K562 (cell line): ENCODE data around the gene YIPF1. TPM values are rescaled to one million over a fixed set of nuclear protein-coding genes. Genes with fewer than 3 reads are reported as not detected.

ENCODE experiments used
- BDP1 ChIP-seq: IDR thresholded peaks from 3 replicates; pipeline ENCODE4 v1.6.1; 2011; ENCODE audit not compliant: insufficient read length, insufficient read depth
- CBX5 ChIP-seq: IDR thresholded peaks from 2 replicates; pipeline ENCODE4 v1.6.1; 2014; ENCODE audit warnings: low read depth, borderline replicate concordance
- CEBPG ChIP-seq, 3 experiments: fragments of 200-800 bp in 1 of 3; sonication (Bioruptor generic) in 1 of 3; sonication (generic) in 1 of 3; formaldehyde crosslinking in 1 of 3; IDR thresholded peaks in 2 of 3; conservative IDR thresholded peaks in 1 of 3; 2 replicates each; pipeline versions ENCODE4 v1.6.1 to v1.8.0; 2016 to 2022; ENCODE audit warnings: missing compliant biosample characterization in 2 of 3, missing genetic modification characterization in 2 of 3, mild to moderate bottlenecking in 1 of 3, missing genetic modification reagents in 1 of 3
- HDGF ChIP-seq: fragments of 450-650 bp; IDR thresholded peaks from 2 replicates; pipeline ENCODE4 v1.6.1; 2016
- RBM17 ChIP-seq: fragments of 200-400 bp; formaldehyde crosslinking; IDR thresholded peaks from 2 replicates; pipeline ENCODE4 v1.6.1; 2017; ENCODE audit warnings: low read depth, mild to moderate bottlenecking, low read length, borderline replicate concordance
- RNF2 ChIP-seq: sonication (generic); IDR thresholded peaks from 2 replicates; pipeline ENCODE4 v1.6.1; 2016
- SP1 ChIP-seq: sonication (generic); formaldehyde crosslinking; IDR thresholded peaks from 2 replicates; pipeline ENCODE4 v1.8.1; 2022; ENCODE audit warnings: mild to moderate bottlenecking, missing genetic modification reagents
- TAF9B ChIP-seq: fragments of 450-650 bp; IDR thresholded peaks from 2 replicates; pipeline ENCODE4 v1.6.1; 2018; ENCODE audit warnings: mild to moderate bottlenecking; ENCODE audit not compliant: partially characterized antibody
- TCFL5 ChIP-seq: fragments of 250-450 bp; sonication (Bioruptor Pico); conservative IDR thresholded peaks from 2 replicates; pipeline ENCODE4 v1.6.1; 2021; ENCODE audit warnings: mild to moderate bottlenecking, moderate library complexity, matching md5 sums
- ZBTB9 ChIP-seq: fragments of 450-650 bp; formaldehyde crosslinking; IDR thresholded peaks from 2 replicates; pipeline ENCODE4 v1.4.0; 2020; ENCODE audit warnings: mild to moderate bottlenecking, moderate library complexity
- ZEB2 ChIP-seq: fragments of 450-650 bp; IDR thresholded peaks from 2 replicates; pipeline ENCODE4 v1.6.1; 2016
- ZFP36 ChIP-seq: fragments of 150-350 bp; IDR thresholded peaks from 2 replicates; pipeline ENCODE4 v1.6.1; 2018; ENCODE audit warnings: low read length, low read depth; ENCODE audit not compliant: partially characterized antibody
- polyA plus RNA-seq, 8 experiments: library from polyadenylated mRNA; depleted of rRNA in 4 of 8; stranded (reverse) in 5 of 8; unstranded in 3 of 8; fragments of >200 nt; fragmentation: Nextera tagmentation in 2 of 8; fragmentation: Illumina TruSeq in 1 of 8; extraction: Ambion mirVana in 2 of 8; extraction: Trizol in 1 of 8; gene quantifications; 2 replicates each; pipeline versions ENCODE4 v1.2.1 to v1.2.3, GENCODE V29; 2011 to 2014; ENCODE audit warnings: inconsistent platforms in 1 of 8, missing spikeins in 1 of 8
- total RNA-seq, 7 experiments: library from RNA; depleted of rRNA in 6 of 7; stranded (reverse); fragments of >200 nt in 6 of 7; fragmentation: Illumina TruSeq in 2 of 7; extraction: Trizol in 2 of 7; gene quantifications; 2 replicates each; pipeline versions ENCODE4 v1.2.1 to v1.2.3, GENCODE V29; 2011 to 2021; ENCODE audit warnings: low replicate concordance in 1 of 7
- TF ChIP-seq, protein P1 (sequence below), 2 experiments: fragments of 450-650 bp; IDR thresholded peaks; 2 replicates each; pipeline ENCODE4 v1.6.1; 2016; ENCODE audit warnings: mild to moderate bottlenecking in 2 of 2, borderline replicate concordance in 1 of 2, low read depth in 1 of 2, moderate library complexity in 1 of 2
- TF ChIP-seq, protein P2 (sequence below): fragments of 450-650 bp; formaldehyde crosslinking; IDR thresholded peaks from 2 replicates; pipeline ENCODE4 v1.4.0; 2020; ENCODE audit warnings: mild to moderate bottlenecking

The YIPF1 gene
- total and polyA plus RNA-seq, 9 of the 15 experiments (the other 6 are each of a cell fraction or from before 2014, with no cell fraction given): 11.5 to 37.5 (median 19.2) TPM

GRCh38 chr1:53889304-53890298 is at the start of gene YIPF1 (continued):
- TF ChIP-seq, protein P1, sequence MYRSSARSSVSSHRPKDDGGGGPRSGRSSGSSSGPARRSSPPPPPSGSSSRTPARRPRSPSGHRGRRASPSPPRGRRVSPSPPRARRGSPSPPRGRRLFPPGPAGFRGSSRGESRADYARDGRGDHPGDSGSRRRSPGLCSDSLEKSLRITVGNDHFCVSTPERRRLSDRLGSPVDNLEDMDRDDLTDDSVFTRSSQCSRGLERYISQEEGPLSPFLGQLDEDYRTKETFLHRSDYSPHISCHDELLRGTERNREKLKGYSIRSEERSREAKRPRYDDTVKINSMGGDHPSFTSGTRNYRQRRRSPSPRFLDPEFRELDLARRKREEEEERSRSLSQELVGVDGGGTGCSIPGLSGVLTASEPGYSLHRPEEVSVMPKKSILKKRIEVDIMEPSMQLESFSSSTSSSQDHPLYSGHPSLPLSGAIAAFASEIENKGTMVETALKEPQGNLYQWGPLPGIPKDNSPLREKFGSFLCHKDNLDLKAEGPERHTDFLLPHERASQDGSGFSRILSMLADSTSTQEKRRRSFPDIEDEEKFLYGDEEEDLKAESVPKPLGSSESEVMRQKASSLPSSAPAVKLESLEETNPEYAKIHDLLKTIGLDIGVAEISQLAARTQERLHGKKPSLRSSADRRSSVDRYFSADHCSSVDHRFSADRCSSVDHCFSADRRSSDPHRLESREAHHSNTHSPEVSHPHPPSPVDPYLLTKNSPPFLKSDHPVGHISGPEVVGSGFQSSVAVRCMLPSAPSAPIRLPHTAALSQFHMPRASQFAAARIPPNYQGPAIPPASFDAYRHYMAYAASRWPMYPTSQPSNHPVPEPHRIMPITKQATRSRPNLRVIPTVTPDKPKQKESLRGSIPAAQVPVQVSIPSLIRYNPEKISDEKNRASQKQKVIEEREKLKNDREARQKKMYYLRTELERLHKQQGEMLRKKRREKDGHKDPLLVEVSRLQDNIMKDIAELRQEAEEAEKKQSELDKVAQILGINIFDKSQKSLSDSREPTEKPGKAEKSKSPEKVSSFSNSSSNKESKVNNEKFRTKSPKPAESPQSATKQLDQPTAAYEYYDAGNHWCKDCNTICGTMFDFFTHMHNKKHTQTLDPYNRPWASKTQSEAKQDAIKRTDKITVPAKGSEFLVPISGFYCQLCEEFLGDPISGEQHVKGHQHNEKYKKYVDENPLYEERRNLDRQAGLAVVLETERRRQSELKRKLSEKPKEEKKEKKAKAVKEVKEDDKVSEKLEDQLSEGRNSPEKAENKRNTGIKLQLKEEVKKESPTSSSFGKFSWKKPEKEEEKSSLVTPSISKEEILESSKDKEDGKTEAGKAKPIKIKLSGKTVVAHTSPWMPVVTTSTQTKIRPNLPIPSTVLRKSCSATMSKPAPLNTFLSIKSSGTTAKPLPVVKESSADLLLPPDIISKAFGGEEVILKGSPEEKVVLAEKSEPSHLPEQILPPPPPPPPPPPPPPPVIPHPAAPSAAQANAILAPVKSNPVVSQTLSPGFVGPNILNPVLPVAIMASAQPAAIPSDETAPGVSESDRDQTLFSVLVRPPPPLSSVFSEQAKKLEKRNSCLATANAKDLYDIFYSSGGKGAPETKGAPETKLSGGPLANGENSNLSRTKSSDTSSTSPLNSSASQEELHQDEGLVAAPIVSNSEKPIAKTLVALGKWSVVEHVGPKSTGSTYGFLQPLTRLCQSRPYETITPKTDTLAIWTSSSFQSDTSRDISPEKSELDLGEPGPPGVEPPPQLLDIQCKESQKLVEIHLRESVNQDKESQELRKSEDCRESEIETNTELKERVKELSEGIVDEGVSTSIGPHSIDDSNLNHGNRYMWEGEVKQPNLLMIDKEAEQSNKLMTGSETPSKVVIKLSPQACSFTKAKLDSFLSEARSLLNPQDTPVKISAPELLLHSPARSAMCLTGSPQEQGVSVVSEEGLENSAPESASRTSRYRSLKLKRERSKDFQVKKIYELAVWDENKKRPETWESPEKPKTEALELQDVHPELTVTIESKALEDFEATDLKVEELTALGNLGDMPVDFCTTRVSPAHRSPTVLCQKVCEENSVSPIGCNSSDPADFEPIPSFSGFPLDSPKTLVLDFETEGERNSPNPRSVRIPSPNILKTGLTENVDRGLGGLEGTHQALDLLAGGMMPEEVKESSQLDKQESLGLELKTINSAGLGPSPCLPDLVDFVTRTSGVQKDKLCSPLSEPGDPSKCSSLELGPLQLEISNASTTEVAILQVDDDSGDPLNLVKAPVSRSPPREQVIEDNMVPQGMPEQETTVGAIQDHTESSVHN (IDR thresholded peaks at IDR 0.05; ENCODE audit: borderline replicate concordance in 1 of 2, low read depth in 1 of 2): no peak
- TF ChIP-seq CBX5 (0 out of 2 replicates have a peak, but pooled peaks have one; percentile 8), ZFP36 (no peak), CEBPG (CRISPR knock-in tag; IDR thresholded peaks at IDR 0.05) (no peak), CEBPG (tag; conservative IDR thresholded peaks at IDR 0.05 in 1 of 2, IDR thresholded peaks at IDR 0.05 in 1 of 2) (peak in 1 of 2 experiments; percentile 52; a peak in 2 of 4 replicates), RNF2 (no peak), HDGF (peak; percentile 100; the same call in 1 of the 2 replicates), BDP1 (no peak), RBM17 (no peak), TCFL5 (no peak), ZEB2 (0 out of 2 replicates have a peak, but pooled peaks have one; percentile 28), SP1 (CRISPR knock-in tag) (peak; percentile 92), ZBTB9 (no peak; the same call in 1 of the 2 replicates), TAF9B (no peak)
- TF ChIP-seq, protein P2, sequence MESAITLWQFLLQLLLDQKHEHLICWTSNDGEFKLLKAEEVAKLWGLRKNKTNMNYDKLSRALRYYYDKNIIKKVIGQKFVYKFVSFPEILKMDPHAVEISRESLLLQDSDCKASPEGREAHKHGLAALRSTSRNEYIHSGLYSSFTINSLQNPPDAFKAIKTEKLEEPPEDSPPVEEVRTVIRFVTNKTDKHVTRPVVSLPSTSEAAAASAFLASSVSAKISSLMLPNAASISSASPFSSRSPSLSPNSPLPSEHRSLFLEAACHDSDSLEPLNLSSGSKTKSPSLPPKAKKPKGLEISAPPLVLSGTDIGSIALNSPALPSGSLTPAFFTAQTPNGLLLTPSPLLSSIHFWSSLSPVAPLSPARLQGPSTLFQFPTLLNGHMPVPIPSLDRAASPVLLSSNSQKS (CRISPR knock-in tag): no peak
